Fibroblast of pulmonary artery (primary cell): ENCODE data around the gene CALCB.
"Not testable (repeated sequence)": the region's sequence is repeated elsewhere in the genome, so short reads cannot be mapped to it uniquely, and the experiment has no call there.

Source experiments
- DNase-seq: peaks from one replicate; pipeline ENCODE4 v3.0.0-alpha.2; 2010; ENCODE audit warnings: low read depth
- H3K4me3 ChIP-seq: replicated peaks from 2 replicates; pipeline ENCODE4 v1.5.1; 2011; ENCODE audit warnings: low read depth, mild to moderate bottlenecking, control low read depth, low read length, moderate library complexity
- TF ChIP-seq, protein P1 (sequence below): IDR thresholded peaks from 2 replicates; pipeline ENCODE4 v1.5.1; 2011; ENCODE audit warnings: mild to moderate bottlenecking, control low read depth, low read length, inconsistent platforms; ENCODE audit errors: missing control alignments

Gene CALCB

DNA sequence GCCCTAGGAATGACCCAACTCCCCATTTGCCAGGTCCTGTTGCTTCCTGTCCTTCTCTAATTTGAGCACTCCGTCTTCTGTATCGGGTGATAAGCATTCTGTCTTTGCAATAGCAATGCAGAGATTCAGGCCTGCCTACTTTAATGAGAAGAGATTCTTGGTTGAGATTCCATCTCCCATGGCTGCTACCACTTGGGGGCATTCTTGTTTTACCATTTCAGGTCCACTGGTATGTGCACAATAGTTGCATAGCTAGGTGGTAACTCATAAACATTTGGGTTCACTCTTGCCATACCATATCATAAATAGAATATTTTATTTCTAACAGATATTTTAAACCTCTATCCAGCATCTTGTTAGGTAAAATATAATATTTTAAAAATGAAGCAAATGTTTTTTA is 34.4 kb upstream of the CALCB start:
- DNase-seq, result peak; percentile 13
- TF ChIP-seq, protein P1, sequence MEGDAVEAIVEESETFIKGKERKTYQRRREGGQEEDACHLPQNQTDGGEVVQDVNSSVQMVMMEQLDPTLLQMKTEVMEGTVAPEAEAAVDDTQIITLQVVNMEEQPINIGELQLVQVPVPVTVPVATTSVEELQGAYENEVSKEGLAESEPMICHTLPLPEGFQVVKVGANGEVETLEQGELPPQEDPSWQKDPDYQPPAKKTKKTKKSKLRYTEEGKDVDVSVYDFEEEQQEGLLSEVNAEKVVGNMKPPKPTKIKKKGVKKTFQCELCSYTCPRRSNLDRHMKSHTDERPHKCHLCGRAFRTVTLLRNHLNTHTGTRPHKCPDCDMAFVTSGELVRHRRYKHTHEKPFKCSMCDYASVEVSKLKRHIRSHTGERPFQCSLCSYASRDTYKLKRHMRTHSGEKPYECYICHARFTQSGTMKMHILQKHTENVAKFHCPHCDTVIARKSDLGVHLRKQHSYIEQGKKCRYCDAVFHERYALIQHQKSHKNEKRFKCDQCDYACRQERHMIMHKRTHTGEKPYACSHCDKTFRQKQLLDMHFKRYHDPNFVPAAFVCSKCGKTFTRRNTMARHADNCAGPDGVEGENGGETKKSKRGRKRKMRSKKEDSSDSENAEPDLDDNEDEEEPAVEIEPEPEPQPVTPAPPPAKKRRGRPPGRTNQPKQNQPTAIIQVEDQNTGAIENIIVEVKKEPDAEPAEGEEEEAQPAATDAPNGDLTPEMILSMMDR, result no peak
- no peak overlapping the region for H3K4me3 ChIP-seq

DNA sequence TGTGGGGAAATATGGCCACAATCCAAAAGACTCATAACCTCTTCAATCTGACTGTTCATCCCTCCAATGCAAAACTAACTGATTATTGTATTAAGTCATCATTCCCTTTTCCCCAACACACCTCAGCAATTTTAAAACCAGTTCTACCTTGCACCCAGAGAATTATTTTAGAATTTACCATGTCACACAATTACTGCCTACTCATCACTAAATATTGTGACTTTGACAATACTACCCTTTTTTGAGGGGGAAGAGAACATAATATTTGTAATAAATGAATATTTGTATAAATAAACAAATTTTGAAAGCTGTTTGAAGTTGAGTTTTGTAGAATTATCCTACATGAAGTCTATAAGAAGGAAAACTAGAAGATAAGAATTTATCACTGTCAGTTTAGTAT is 28.2 kb upstream of the CALCB start:
- TF ChIP-seq, protein P1, result no peak
- no peak overlapping the region for H3K4me3 ChIP-seq
- DNase-seq, result no peak

DNA sequence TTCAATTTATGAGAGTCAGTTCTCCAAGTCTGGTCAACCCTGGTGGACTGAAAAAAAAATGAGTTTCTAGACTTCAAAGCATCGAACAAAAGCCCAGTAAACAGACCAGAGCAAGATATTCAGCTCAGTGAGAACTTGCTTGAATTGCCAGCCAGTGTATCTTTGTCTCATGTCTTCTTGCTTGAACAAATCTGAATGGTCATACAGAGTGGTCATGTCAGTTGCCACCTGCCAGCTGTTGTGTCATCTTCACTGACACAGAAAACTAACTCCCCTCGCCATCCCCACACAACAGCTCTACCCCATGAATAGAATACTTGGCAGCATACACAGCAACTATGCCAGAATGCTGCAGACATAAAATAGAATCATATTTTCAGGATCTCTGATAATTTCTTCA is 27.5 kb upstream of the CALCB start:
- DNase-seq, result no peak
- TF ChIP-seq, protein P1, result no peak

DNA sequence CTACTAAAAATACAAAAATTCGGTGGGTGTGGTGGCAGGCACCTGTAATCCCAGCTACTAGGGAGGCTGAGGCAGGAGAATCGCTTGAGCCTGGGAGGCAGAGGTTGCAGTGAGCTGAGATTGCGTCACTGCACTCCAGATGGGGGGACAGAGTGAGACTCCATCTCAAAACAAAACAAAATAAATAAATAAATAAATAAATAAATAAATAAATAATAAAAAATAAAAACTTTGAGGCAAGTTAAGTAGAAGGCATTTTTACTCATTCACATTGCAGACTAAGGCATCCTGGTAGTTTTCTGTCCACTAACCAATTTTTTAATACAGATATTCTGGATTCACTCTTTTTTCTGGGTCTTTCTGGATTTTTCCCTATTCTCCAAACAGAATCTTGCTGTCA is 26.7 kb upstream of the CALCB start:
- not testable (repeated sequence) for DNase-seq, H3K4me3 ChIP-seq

More for the DNA sequence above, 27.5 kb upstream of the CALCB start:
- H3K4me3 ChIP-seq, result no peak overlapping the region

DNA sequence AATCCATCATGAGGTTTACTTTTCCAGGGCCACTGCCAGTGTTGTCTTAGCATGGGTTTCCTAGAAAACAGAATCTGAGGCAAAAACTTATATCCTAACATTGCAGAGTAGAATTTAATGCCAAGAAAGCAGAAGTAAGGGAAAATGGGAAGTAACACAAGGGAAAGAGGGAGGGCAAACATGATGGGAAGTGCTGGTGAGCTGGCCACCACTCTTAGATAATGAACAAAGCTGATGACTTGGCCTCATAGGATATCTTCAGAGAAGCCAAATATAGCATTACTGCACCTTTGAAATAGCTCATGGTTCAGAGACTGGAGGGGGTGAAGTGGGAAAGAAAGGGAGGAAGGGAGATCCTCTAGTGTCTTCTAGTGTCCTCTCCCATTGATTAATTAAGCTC is 24.8 kb upstream of the CALCB start:
- DNase-seq, result no peak
- TF ChIP-seq, protein P1, result no peak
- no peak overlapping the region for H3K4me3 ChIP-seq

DNA sequence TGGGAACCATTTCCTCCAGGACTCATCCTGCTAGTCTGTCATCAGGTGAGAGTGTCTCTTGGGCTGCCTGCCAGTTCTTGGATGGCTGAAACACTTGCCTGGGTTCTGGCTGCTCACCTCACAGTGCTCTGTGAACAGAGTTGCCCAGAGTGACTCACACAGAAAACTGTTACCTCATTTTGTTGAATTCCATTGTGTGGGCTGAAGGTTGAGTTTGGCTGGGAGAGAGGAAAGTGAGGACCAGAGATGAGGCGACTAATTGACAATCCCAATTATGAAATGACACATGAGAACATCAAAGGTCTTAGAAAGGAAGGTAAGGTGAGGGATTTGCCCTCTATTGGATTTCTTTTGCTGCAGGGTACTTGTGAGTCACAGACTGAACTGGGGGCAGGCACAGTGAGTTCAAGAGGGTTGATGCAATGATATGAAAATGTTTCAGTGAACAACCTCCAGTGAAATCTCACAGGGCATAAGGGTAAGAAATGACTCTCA is 20.2 kb upstream of the CALCB start:
- no peak for DNase-seq
- TF ChIP-seq, protein P1, result no peak
- no peak overlapping the region for H3K4me3 ChIP-seq

DNA sequence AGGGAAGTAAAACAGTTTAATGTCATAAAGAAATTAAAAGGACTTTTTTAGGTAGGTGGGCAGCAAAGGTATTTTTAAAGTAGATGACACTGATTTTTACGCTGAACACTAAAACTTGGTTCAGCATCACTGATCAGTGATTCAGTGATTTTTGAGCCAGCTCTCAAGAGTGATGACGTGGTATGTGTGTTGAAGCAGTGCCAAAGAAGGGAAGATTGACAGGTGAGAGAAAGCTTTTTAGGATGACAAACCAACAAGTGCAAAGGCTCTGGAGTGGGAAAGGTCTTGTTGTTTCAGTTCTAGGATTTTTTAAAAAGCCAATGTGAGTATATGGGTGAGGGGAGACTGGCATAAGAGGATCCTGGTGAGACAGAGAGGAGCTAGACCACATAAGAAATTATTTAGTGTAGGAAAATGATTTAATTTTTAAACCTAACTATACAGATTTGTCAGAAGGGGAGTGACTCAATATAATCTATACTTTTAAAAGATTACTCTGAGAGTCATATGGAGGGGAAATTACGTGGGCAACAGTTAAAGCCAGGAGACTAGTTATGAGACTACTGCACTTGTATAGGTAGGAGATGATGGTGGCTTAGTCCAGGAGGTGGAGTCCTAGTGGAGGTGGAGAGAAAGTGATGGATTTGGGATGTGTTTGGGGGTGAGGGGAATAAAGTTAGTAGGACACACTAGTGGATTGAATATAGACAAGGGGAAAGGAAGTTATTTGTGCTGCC is 17.6 kb upstream of the CALCB start:
- TF ChIP-seq, protein P1, result no peak
- DNase-seq, result no peak

More for the DNA sequence above, 17.6 kb upstream of the CALCB start:
- no peak overlapping the region for H3K4me3 ChIP-seq
